ENCODE measurements around the gene MOCS2. TPM values are rescaled to one million over a fixed set of nuclear protein-coding genes. Genes with fewer than 3 reads are reported as not detected.

Gene MOCS2, protein sequence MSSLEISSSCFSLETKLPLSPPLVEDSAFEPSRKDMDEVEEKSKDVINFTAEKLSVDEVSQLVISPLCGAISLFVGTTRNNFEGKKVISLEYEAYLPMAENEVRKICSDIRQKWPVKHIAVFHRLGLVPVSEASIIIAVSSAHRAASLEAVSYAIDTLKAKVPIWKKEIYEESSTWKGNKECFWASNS
- total RNA-seq: 24.7 and 25.0 TPM in 2 replicates

DNA sequence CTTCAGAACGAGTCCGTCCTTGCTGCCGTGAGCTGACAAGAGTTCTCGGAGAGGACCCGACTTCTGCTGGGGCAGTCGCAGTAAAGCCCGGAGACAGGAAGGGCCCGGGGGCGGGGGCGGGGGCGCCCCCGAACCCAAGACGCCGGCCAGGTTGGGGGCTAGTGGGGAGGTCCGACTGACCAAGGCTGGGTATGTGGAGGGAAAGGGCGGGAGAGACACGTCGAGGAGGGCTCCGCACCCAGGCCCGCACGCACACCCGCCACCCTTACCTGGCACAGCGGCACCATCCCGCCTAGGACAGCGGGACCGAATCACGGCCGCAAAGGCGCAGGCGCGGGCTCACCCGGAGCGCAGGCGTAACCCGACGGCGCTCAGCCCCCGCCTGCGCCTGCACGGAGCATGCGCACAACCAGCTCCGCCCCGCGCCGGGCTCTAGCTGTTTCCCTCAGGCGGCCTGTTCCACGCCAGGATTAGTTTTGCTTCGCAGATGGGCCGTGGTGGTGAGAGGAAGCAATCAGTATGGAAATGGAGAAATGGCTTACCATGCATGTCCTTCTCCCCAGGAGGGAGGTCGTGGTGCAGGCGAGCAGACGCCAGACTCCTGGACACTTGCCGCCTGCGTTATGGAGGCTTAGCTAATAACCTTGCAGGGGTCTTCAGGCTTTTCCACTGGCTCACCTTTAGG, at the start of gene MOCS2:
Gene MOCS2, minus strand, starts transcription at position 315 of the 685 bp plus-strand sequence. CDS start 2,583 bp downstream, outside the sequence.

Other genes starting within 250 kb of the MOCS2 start
- gene ITGA2, start 120.4 kb downstream of the MOCS2 start, total RNA-seq: 16.4 and 17.5 TPM in 2 replicates